Ovary (tissue), 3 donors: ENCODE results near the gene KCTD20.

Source experiments
- CTCF ChIP-seq, 3 donors: fragments of 450-650 bp in 2 of 3; fragments of 200-600 bp in 1 of 3; IDR thresholded peaks; one replicate each; pipeline versions ENCODE4 v1.5.1 to v1.8.0; 2016 to 2022; ENCODE audit warnings: antibody characterized with exemption in 3 of 3, mild to moderate bottlenecking in 1 of 3
- EP300 ChIP-seq: sonication (generic); formaldehyde crosslinking; IDR thresholded peaks from one replicate; pipeline ENCODE4 v1.6.1; 2017; ENCODE audit warnings: antibody characterized with exemption
- POLR2A ChIP-seq: fragments of 450-650 bp; IDR thresholded peaks from one replicate; pipeline ENCODE4 v1.6.1; 2017; ENCODE audit warnings: antibody characterized with exemption, mild to moderate bottlenecking, moderate library complexity
- donor health status: DM: no; HTN: no; CAD: no.

- TF ChIP-seq CTCF (IDR thresholded peaks at IDR 0.05) (no peak), EP300 (no peak), POLR2A (no peak)
Measured at GRCh38 chr6:36488221-36488620, 45.4 kb downstream of the KCTD20 start.
